Right renal cortex interstitium (tissue), 3 donors: Measurements from ENCODE around the gene IFNA16. TPM values are rescaled to one million over a fixed set of nuclear protein-coding genes. Genes with fewer than 3 reads are reported as not detected.
"Not testable (repeated sequence)": the region's sequence is repeated elsewhere in the genome, so short reads cannot be mapped to it uniquely, and the experiment has no call there.

ENCODE experiments used
- DNase-seq, 3 donors: peaks; one replicate each; pipeline ENCODE4 v3.0.0-alpha.2; 2013; ENCODE audit warnings: low read depth in 3 of 3, low spot score in 2 of 3
- polyA plus RNA-seq, 3 donors: library from polyadenylated mRNA; unstranded; fragments of 120-200 nt; gene quantifications; one replicate each; pipeline ENCODE4 v1.2.1, GENCODE V29; 2013; ENCODE audit not compliant: insufficient read length in 3 of 3

The IFNA16 gene
- not detected for polyA plus RNA-seq

- not testable (repeated sequence) for DNase-seq
Observed at GRCh38 chr9:21217211-21217610, at the start of gene IFNA16. Gene IFNA16 (minus strand): TSS chr9:21217311. CDS start chr9:21217305, 6 bp downstream.

- no peak for DNase-seq
Observed at GRCh38 chr9:21265421-21266189, 48.5 kb upstream of the IFNA16 start.

GRCh38 chr9:21255538-21256212 is 38.6 kb upstream of the IFNA16 start:
- DNase-seq = no peak

- peak in 1 of 3 donors; percentile 3 for DNase-seq
Observed at GRCh38 chr9:21252721-21253547, 35.8 kb upstream of the IFNA16 start.

- DNase-seq = no peak
Observed at GRCh38 chr9:21251638-21252037, 34.5 kb upstream of the IFNA16 start.

GRCh38 chr9:21251190-21251589 is 34.1 kb upstream of the IFNA16 start:
- no peak for DNase-seq

GRCh38 chr9:21244836-21245235 is 27.7 kb upstream of the IFNA16 start:
- DNase-seq = no peak

- DNase-seq = no peak
Observed at GRCh38 chr9:21239911-21240310, 22.8 kb upstream of the IFNA16 start, which contains the start of gene IFNA14. Gene IFNA14 (minus strand): TSS chr9:21240005. CDS start chr9:21239935, 70 bp downstream.

- DNase-seq = not testable (repeated sequence)
Observed at GRCh38 chr9:21236360-21236714, 19.2 kb upstream of the IFNA16 start.

- peak in 1 of 3 donors; percentile 6 for DNase-seq
Observed at GRCh38 chr9:21235468-21236359, 18.6 kb upstream of the IFNA16 start.

- DNase-seq = no peak
Observed at GRCh38 chr9:21234153-21234687, 17.1 kb upstream of the IFNA16 start.

GRCh38 chr9:21233258-21233657 is 16.1 kb upstream of the IFNA16 start:
- DNase-seq = no peak

GRCh38 chr9:21228122-21228521 is 11.0 kb upstream of the IFNA16 start, which contains the start of gene IFNA17:
Gene IFNA17 (minus strand): TSS chr9:21228222. CDS start chr9:21228173, 49 bp downstream.
- DNase-seq = no peak

- DNase-seq = not testable (repeated sequence)
Observed at GRCh38 chr9:21213411-21214326, 3.4 kb downstream of the IFNA16 start.

- DNase-seq = not testable (repeated sequence)
Observed at GRCh38 chr9:21212160-21212559, 5.0 kb downstream of the IFNA16 start.

- DNase-seq = not testable (repeated sequence)
Observed at GRCh38 chr9:21210782-21211181, 6.3 kb downstream of the IFNA16 start.

GRCh38 chr9:21210311-21210710 is 6.8 kb downstream of the IFNA16 start:
- DNase-seq = no peak

- not testable (repeated sequence) for DNase-seq
Observed at GRCh38 chr9:21207043-21207442, 10.1 kb downstream of the IFNA16 start, which contains the start of gene IFNA10. Gene IFNA10 (minus strand): TSS chr9:21207143. CDS start chr9:21207097, 46 bp downstream.
